Measurements from ENCODE around the gene DACT3.

DNA sequence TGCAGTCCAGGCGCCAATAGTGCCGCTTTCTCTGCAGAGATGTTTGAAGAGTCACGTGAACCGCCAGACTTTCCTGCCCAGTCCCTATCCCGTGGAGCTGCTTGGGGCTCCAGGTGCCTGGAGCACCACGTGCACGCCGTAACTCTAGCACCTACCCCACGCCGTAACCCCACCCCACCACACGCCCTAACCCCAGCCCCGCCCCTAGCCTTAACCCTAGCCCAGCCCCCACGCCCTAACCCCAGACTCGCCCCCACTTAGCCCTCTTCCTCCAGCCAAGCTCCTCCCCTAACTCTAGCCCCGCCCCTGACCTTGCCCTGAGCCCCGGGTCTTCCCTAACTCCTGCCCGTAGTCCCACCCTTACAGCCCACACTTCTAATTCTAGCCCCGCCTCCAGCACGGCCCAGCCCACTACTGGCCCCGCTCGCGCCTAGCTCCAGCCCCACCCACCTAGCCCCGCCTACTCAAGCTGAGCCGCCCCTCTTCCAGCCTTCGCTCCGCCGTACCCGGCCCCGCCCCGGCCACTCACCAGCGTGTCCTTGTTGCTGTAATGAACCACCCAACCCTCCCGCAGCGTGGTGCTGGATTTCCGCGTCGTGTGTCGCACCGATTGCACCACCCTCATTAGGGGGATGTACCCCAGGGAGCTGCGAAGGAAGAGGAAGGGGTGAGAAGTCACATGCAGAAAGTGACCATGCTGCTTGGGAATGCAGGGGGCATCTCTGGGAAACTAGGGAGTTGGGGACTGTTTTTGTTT, 36.4 kb upstream of the DACT3 start:
- TF ChIP-seq, protein P1, sequence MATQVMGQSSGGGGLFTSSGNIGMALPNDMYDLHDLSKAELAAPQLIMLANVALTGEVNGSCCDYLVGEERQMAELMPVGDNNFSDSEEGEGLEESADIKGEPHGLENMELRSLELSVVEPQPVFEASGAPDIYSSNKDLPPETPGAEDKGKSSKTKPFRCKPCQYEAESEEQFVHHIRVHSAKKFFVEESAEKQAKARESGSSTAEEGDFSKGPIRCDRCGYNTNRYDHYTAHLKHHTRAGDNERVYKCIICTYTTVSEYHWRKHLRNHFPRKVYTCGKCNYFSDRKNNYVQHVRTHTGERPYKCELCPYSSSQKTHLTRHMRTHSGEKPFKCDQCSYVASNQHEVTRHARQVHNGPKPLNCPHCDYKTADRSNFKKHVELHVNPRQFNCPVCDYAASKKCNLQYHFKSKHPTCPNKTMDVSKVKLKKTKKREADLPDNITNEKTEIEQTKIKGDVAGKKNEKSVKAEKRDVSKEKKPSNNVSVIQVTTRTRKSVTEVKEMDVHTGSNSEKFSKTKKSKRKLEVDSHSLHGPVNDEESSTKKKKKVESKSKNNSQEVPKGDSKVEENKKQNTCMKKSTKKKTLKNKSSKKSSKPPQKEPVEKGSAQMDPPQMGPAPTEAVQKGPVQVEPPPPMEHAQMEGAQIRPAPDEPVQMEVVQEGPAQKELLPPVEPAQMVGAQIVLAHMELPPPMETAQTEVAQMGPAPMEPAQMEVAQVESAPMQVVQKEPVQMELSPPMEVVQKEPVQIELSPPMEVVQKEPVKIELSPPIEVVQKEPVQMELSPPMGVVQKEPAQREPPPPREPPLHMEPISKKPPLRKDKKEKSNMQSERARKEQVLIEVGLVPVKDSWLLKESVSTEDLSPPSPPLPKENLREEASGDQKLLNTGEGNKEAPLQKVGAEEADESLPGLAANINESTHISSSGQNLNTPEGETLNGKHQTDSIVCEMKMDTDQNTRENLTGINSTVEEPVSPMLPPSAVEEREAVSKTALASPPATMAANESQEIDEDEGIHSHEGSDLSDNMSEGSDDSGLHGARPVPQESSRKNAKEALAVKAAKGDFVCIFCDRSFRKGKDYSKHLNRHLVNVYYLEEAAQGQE (IDR thresholded peaks at IDR 0.05): no peak
- TF ChIP-seq, protein P2, sequence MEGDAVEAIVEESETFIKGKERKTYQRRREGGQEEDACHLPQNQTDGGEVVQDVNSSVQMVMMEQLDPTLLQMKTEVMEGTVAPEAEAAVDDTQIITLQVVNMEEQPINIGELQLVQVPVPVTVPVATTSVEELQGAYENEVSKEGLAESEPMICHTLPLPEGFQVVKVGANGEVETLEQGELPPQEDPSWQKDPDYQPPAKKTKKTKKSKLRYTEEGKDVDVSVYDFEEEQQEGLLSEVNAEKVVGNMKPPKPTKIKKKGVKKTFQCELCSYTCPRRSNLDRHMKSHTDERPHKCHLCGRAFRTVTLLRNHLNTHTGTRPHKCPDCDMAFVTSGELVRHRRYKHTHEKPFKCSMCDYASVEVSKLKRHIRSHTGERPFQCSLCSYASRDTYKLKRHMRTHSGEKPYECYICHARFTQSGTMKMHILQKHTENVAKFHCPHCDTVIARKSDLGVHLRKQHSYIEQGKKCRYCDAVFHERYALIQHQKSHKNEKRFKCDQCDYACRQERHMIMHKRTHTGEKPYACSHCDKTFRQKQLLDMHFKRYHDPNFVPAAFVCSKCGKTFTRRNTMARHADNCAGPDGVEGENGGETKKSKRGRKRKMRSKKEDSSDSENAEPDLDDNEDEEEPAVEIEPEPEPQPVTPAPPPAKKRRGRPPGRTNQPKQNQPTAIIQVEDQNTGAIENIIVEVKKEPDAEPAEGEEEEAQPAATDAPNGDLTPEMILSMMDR (IDR thresholded peaks at IDR 0.05; ENCODE audit: low read depth, low read length, missing input control): no peak
- TF ChIP-seq JUND (IDR thresholded peaks at IDR 0.05): no peak
- no peak for TF ChIP-seq EGR1 (IDR thresholded peaks at IDR 0.05; ENCODE audit: low read depth in 2 of 2)
- no peak for TF ChIP-seq TAF1 (conservative IDR thresholded peaks at IDR 0.05)
